NK-92 treated with Interleukin-12 subunit alpha and Interleukin-12 subunit beta, amount 100 ng/mL, for 24 hours (cell line): ENCODE results near the gene PMM1.
"Not testable (repeated sequence)": the region's sequence is repeated elsewhere in the genome, so short reads cannot be mapped to it uniquely, and the experiment has no call there.

ENCODE experiments used
- DNase-seq: peaks from one replicate; lab custom pipeline; 2025; lab: John Stamatoyannopoulos, UW

The PMM1 gene

GRCh38 chr22:41596776-41597634 is 7.4 kb upstream of the PMM1 start:
- DNase-seq: no peak

- no peak for DNase-seq
Observed at GRCh38 chr22:41595703-41596102, 6.1 kb upstream of the PMM1 start.

DNA sequence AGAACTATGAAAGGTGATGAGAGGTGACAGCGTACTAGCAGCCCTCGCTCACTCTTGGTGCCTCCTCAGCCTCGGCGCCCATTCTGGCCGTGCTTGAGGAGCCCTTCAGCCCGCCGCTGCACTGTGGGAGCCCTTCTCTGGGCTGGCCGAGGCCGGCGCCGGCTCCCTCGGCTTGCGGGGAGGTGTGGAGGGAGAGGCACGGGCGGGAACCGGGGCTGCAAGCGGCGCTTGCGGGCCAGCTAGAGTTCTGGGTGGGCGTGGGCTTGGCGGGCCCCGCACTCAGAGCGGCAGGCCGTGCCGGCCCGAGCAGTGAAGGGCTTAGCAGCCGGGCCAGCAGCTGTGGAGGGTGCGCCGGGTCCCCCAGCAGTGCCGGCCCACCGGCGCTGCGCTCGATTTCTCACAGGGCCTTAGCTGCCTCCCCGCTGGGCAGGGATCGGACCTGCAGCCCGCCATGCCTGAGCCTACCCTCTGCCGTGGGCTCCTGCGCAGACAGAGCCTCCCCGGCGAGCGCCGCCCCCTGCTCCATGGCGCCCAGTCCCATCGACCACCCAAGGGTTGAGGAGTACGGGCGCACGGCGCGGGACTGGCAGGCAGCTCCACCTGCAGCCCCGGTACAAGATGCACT is 3.8 kb upstream of the PMM1 start:
- DNase-seq: not testable (repeated sequence)

DNA sequence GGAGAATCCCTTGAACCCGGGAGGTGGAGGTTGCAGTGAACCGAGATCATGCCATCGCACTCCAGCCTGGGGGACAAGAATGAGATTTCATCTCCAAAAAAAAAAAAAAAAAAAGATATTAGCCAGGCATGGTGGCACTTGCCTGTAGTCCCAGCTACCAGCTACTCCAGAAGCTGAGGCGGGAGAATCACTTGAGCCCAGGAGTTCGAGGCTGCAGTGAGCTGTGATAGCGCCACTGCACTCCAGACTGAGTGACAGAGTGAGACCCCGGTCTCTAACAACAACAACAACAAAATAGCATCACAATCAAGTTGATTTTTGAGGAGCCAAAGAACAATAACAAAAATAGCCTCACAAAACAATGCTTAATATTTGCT is 2.3 kb downstream of the PMM1 start:
- no peak for DNase-seq

DNA sequence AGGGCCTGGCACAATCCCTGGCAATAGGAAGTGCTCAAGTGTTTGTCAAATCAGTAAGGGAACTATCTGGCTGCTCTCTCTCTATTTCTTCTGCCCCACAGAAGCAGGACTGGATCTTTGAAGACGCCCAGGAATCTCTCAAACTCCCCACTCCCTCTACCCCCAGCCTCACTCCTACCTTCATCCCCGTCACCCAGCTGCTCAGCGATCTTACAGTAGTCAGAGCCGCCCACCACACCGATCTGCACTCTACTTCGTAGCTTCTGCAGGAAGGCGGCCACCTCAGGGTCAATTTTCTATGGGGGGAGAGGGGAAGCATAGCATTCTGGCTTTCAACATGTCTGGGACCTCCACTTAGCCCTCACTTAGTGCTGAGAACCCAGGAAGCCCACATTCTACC is 3.7 kb downstream of the PMM1 start:
- DNase-seq: no peak

DNA sequence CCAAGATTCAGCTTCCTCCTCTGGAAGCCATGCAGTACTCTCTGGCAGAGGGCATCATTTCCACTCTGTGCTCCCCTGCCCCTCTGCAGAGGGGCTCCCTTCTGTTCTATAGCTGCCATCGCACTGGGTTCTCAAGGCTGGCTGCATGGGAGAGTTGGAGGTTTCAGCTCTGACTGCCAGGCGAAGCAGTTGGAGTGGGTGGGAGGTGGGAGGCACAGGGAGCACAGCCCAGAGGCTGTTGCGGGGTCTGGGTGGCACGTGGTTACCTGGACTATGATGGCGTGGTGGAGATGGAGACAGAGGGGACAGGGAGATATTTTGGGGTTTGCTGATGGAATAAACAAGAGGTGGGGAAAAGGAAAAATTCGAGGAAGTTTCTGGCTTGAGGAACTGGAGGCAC is 4.8 kb downstream of the PMM1 start:
- no peak for DNase-seq

DNA sequence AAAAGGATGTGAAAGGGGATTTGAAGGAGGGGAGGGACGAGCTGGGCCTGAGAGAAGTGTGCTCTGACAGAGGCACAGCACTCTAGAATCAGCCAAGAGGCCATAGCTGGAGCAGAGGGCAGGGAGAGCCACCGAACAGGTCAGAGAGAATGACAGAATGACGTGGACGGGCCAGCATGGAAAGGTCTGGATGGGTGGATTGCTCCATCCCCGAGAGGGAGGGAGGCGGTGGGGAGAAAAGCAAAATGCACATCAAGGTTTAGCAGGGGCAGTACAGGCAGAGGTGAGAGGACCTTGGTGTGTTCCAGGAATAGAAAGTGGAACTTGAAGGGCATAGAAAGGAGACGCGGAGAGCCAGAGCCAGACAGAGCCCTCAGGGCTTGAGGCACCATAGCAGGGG is 6.9 kb downstream of the PMM1 start:
- DNase-seq: no peak

GRCh38 chr22:41579997-41580355 is 9.7 kb downstream of the PMM1 start:
- DNase-seq: no peak

DNA sequence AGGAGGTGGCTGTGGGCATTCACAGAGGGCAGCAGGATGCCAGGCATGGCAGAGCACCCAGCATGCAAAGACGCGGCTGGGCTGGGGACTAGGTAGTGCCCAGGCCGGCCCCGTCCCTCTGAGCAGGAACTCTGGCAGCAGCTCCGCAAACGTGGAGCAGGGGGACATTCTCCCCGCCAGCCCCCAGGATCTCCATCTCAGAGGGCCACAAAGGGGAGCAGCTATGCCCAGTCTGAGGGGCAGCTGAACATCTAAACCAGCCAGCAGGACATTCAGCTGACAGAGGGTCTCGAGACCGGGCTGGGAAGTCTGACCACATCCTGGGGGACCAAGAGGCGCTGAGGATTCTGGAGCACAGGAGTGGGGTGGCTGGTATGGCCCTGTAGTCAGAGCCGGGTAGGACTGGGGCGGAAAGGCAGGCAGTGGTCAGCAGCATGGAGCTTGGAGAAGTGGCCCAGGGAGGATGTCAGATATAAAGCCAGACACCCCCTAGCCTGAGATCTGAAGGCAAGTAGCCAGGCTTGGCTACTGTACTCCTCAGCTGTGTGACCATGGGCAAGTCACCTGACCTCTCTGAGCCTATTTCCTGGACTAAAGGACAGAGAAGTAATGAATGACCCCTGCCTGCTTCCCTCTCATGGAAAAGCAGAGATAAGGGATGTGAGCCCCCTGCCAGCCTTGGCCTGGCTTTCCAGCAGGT is 10.2 kb downstream of the PMM1 start:
- DNase-seq: no peak

- DNase-seq: no peak
Observed at GRCh38 chr22:41578818-41579217, 10.8 kb downstream of the PMM1 start.

DNA sequence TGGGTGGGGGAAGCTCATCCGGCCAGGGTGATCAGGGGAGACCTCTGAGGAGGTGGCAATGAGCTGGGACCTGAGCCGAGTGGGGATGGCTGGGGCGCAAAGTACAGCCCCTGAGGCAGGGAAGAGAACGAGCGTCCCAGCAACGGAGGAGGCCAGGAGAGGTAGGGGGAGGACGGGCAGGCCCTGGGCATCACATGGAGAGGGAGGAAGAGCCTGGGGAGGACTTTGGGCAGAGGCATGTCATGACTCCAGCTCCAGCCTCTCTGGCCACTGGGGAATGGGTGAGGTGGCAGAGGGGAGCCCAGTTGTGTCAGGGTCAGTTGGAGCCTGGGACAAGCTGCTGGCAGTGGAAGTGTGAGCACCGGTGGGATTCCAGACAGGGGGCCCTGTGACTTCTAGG is 11.5 kb downstream of the PMM1 start:
- DNase-seq: no peak

- DNase-seq: no peak
Observed at GRCh38 chr22:41576877-41577276, 12.8 kb downstream of the PMM1 start.

- DNase-seq: no peak
Observed at GRCh38 chr22:41575533-41575932, 14.1 kb downstream of the PMM1 start.

DNA sequence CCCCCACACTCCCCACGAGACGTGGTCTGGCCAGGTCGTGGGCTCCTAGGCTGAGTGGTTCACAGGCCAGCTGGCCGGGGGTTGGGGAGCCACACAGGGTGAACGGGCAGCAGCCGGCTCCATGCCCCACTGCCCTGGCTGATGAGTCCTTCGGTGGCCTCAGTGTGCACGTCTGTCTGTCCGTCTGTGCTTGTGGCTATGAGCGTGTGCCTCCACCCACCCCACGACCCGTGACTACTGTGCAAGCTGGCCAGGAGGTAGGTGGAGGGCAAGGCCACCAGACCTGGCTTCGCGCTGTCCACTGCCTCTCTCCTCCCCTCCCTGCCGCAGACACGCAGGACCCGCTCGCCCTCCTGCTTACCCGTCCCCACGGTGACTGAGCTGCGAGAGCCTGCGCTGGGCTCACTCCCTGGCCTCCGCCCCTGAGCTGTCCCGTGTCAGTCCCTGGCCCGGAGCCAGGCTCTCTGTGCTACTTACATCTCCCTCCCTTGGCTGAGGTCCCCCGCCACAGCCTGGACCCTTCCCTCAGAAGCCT is 14.7 kb downstream of the PMM1 start:
- no peak for DNase-seq

DNA sequence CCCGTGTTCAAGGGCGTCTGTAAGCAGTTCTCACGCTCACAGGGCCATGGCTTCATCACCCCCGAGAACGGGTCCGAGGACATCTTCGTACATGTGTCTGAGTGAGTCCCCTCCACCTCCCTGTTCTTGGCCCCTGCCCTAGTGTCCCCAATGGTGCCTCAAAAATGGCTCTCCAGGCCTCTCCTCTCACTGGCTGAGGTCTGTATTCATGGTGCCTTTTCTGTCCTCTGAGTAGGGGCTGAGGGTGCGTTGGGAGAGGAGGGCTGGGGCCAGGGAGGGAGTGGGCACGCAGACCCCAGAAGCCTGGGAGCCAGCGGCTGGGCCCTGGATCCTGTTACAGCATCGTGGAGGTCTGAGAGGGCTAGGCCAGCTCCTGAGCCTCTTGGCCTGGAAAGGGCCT is 16.0 kb downstream of the PMM1 start:
- no peak for DNase-seq

- DNase-seq: not testable (repeated sequence)
Observed at GRCh38 chr22:41572305-41572704, 17.3 kb downstream of the PMM1 start.

DNA sequence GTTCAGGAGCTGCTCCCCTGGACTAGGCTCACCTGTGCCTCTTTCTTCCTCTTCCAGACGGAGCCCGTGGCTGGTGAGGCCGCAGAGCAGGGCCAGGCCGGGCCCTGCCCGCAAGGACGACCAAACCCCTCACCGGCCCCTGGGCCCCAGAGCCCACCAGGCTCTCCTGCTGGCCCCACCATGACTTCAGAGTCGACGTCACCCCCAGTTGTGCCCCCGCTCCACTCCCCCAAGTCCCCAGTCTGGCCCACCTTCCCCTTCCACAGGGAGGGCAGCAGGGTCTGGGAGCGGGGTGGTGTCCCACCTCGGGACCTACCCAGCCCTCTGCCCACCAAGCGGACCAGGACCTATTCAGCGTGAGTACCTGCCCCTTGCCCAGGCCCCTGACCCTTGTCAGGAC is 17.9 kb downstream of the PMM1 start:
- no peak for DNase-seq

- no peak for DNase-seq
Observed at GRCh38 chr22:41570221-41570620, 19.4 kb downstream of the PMM1 start.

- DNase-seq: no peak
Observed at GRCh38 chr22:41568811-41569210, 20.8 kb downstream of the PMM1 start.

- no peak for DNase-seq
Observed at GRCh38 chr22:41567512-41567768, 22.2 kb downstream of the PMM1 start.

DNA sequence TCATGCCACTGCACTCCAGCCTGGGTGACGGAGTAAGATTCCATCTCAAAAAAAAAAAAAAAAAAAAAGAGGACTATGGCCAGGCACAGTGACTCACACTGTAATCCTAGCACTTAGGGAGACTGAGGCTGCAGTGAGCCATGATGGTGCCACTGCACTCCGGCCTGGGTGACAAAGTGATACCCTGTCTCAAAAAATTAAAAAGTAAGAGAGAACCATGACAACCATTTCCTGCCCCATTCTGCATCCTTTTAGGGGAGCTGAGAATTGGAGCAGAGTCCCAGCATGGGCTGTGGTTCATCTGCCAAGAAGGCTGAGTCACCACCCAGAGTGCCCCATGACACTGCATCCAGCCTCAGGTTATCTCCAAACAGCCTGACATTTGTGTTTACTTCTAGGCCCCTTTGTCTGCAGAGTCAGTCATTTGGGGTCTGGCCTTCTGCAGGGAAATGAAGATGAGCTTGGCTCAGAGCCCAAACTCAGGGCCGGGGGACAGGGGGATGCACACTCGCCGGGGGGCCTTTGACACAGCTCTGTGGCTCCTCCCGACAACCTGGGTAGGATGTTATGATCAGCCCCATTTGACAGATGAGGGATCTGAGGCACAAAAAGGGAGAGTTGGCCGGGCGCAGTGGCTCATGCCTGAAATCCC is 24.1 kb downstream of the PMM1 start:
- DNase-seq: peak; percentile 23

- no peak for DNase-seq
Observed at GRCh38 chr22:41564563-41564962, 25.1 kb downstream of the PMM1 start.
